Measurements from ENCODE around the gene MARK3. TPM values are rescaled to one million over a fixed set of nuclear protein-coding genes. Genes with fewer than 3 reads are reported as not detected.
A peak's percentile ranks its signal among the peaks of the same experiment; 100 is the strongest.

Gene MARK3
- 10 to 100 TPM; 47.3 to 68.2 (median 58.8) TPM for total RNA-seq

DNA sequence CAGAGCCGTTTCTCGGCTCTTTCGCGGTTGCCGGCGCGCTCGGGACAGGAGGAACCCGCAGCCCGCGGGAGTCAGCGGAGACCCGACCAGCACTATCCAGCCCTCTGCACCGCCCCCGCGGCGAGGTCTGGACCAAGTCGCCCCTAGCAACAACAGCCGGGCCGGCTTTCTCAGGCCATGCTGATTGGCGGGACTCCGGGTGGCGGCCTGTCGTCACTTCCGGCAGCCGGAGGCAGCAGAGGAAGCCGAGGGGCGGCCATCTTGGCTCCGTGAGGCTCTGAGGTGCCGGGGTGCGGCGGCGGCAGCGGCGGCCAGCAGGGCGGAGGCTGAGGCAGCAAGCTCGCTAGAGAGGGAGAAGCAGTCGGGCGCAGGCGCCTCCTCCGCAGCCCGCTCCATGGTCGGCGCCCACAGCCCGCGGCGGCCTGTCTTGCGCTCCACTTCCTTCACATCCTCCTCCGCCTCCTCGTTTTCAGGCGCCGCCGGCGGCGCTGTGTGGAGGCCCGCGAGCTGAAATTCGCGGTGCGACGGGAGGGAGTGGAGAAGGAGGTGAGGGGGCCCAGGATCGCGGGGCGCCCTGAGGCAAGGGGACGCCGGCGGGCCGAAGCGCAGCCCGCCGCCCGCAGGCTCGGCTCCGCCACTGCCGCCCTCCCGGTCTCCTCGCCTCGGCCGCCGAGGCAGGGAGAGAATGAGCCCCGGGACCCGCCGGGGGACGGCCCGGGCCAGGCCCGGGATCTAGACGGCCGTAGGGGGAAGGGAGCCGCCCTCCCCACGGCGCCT lies at the start of gene MARK3:
MARK3 (plus strand) TSS at position 264 of the 777 bp plus-strand sequence. CDS start 615 bp downstream, outside the sequence.
- intact Hi-C loops (cut with DNase I; ENCODE audit: low total_unique reads) = loop anchor here (5.0 kb wide), 1 partner anchor 48 kb away; no protein-coding TSS in a partner anchor
- peak within 1 kb of the TSS; percentile 96 for H3K4me3 ChIP-seq (ENCODE audit: low read depth, poor library complexity, severe bottlenecking)
- peak; percentile 97 to 99 for DNase-seq (ENCODE audit: low spot score in 2 of 2)
- 0 to 1% methylated on average over 28 to 52 of the region's 91 CpGs for WGBS, 2 donors
- peak in 1 of 2 donors; percentile 61 for TF ChIP-seq POLR2A (IDR thresholded peaks at IDR 0.05)
- TF ChIP-seq CTCF (IDR thresholded peaks at IDR 0.05) = no peak

DNA sequence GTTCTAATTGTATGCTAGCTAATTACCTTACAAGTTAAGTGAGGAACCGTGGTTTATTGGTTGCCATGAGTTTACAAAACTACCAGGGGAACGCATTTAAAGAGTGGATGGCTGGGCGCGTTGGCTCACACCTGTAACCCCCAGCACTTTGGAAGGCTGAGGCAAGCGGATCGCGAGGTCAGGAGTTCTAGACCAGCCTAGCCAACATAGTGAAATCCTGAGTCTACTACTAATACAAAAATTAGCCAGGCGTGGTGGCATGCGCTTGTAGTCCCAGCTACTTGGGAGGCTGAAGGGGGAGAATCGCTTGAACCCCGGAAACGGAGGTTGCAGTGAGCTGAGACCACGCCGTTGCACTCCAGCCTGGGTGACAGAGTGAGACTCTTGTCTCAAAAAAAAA lies 49.0 kb upstream of the MARK3 start:
- TF ChIP-seq CTCF (IDR thresholded peaks at IDR 0.05) (no peak), POLR2A (IDR thresholded peaks at IDR 0.05) (no peak)
- H3K4me3 ChIP-seq (ENCODE audit: low read depth, poor library complexity, severe bottlenecking) = no peak overlapping the region
- intact Hi-C loops (cut with DNase I; ENCODE audit: low total_unique reads) = loop anchor here (5.0 kb wide), 1 partner anchor 51 kb away; the partner anchor contains the start of gene MARK3
- 94 to 95% methylated on average over 14 of the region's 14 CpGs for WGBS, 2 donors
- DNase-seq (ENCODE audit: low spot score in 2 of 2) = peak in 1 of 2 donors; percentile 54

DNA sequence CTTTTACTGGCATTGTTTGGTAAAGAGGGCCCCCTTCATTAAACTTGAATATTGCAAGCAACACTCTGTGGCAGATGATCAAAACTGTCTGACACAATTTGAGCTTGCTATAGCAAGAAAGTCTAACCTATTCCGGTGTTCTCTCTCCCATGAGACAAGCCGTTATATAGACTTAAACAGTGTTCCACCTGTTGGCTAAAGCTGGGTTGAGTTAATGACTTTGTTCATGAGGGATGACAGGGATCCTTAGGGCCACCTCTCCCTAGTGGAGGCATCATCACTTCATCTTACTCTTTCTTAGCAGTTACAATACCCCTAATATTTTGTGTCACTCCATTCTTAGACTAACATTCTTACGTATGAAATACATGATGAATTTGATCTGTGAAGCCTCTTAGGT lies 47.4 kb upstream of the MARK3 start:
- WGBS, 2 donors = 85 to 87% methylated on average over 3 of the region's 3 CpGs
- TF ChIP-seq POLR2A (IDR thresholded peaks at IDR 0.05) (no peak), CTCF (IDR thresholded peaks at IDR 0.05) (no peak)
- DNase-seq (ENCODE audit: low spot score in 2 of 2) = no peak
- intact Hi-C loops (cut with DNase I; ENCODE audit: low total_unique reads) = loop anchor here (5.0 kb wide), 1 partner anchor 50 kb away; the partner anchor contains the start of gene MARK3
- no peak overlapping the region for H3K4me3 ChIP-seq (ENCODE audit: low read depth, poor library complexity, severe bottlenecking)

DNA sequence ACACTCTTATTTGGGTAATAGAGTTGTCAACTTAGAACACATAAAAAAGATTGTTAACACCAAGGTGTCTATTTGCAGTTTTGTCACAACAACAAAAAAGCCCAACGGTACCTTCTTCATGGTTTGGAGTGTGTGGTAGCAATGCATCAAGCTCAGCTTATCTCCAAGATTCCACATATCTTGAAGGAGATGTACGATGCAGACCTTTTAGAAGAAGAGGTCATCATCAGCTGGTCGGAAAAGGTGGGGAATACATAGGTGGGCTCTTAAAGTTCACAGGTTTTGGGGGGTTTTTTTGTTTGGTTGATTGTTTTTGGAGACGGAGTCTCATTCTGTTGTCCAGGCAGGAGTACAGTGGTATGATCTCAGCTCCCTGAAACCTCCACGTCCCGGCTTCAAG lies 45.7 kb upstream of the MARK3 start:
- 86% methylated on average over 6 of the region's 6 CpGs for WGBS, 2 donors
- no peak for DNase-seq (ENCODE audit: low spot score in 2 of 2)
- H3K4me3 ChIP-seq (ENCODE audit: low read depth, poor library complexity, severe bottlenecking) = no peak overlapping the region
- TF ChIP-seq POLR2A (IDR thresholded peaks at IDR 0.05) = no peak
- intact Hi-C loops (cut with DNase I; ENCODE audit: low total_unique reads) = loop anchor here (5.0 kb wide), 1 partner anchor 48 kb away; the partner anchor contains the start of gene MARK3

GRCh38 chr14:103340480-103341212 lies 44.6 kb upstream of the MARK3 start:
- TF ChIP-seq POLR2A (IDR thresholded peaks at IDR 0.05) (no peak), CTCF (IDR thresholded peaks at IDR 0.05) (no peak)
- H3K4me3 ChIP-seq (ENCODE audit: low read depth, poor library complexity, severe bottlenecking) = no peak overlapping the region
- intact Hi-C loops (cut with DNase I; ENCODE audit: low total_unique reads) = no loop called here
- WGBS, 2 donors = 86 to 89% methylated on average over 6 of the region's 6 CpGs
- no peak for DNase-seq (ENCODE audit: low spot score in 2 of 2)

All from lower leg skin (tissue), 4 donors.